Activated gamma-delta T cell (primary cell): ENCODE measurements around the gene COPZ1.
A peak's percentile ranks its signal among the peaks of the same experiment; 100 is the strongest.

Experiments
- DNase-seq: peaks from one replicate; lab custom pipeline; 2025; lab: John Stamatoyannopoulos, UW

COPZ1 gene

DNA sequence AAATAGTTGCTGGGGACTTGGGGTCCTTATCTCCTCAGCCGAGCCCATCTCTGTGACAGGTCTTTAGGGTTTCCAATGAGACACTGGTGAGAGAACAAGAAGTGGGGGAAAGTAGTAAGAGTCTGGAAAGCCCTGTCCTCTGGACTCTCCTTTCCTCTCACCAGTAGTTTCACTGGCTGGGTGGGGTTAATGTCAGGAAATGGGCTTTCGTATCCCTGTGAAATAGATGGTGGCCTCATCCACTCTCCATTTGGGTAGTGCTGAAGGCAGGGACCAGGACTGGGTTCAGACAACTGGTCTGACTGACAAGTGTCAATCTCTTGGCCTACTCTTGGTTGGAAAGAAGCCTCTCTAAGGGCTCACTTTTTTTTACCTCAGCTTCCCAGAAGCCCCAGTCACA, 52.1 kb downstream of the COPZ1 start:
- no peak for DNase-seq

DNA sequence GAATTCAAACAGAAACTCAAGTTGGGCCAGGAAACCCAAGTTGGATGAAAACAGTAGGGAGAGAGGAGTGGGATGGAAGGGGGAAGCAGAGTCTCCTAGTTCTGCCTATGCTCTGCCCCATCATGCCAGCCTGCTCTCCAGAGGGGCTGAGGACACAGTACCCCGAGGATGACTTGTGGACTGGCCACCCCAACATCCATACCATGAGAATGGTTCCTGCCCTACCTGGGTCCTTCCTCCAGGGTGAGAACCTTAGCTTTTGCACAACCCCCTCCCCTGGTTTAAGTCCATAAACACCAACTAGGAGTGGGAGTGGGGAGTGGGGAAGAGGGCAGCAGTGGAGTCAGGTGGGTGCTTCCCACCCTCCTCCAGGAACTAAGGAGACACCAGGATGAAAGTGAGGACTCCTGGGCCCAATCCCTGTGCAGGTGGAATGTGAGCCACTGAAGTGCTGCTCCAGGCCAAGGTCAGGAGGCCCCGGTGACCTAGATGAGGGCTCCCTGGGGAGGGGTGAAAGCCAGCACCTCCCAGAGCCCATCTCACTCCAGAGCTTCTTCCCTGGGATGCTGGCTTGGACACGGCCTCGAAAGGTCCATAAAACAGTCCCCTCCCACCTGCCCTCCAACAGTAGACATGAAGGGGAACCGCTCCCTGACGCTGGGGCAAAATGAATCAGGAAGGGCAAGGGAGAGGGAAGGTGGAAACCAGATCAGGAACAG, 53.0 kb downstream of the COPZ1 start:
- DNase-seq: no peak

DNA sequence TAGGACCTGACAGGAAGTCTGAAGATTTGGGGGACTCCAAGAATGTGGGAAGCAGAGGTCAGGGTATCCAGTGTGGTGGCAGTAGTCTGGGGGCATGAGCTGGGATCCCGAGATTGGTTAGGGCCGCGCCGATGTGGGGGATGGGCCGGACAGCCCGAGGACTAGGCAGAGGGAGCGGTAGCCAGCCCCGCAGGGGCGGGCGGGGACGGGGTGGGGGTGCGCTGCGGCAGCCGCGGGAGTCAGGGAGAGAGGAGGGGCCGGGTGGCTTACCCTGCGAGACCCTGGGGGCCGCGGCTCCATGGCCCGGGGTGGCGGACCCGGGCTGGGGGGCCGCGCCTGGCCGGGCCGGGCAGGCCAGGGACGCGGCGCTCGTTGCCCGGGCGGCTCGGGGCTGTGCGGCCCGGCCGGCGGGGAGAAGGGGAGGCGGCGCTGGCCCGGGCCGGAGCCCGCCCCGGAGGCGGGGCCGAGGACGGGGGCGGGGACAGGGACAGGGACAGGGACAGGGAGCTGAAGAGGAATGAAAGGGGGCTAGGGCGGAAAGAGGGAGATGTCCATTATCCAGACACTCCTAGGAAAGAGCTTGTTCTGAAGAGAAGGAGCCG, 54.0 kb downstream of the COPZ1 start:
- no peak for DNase-seq

DNA sequence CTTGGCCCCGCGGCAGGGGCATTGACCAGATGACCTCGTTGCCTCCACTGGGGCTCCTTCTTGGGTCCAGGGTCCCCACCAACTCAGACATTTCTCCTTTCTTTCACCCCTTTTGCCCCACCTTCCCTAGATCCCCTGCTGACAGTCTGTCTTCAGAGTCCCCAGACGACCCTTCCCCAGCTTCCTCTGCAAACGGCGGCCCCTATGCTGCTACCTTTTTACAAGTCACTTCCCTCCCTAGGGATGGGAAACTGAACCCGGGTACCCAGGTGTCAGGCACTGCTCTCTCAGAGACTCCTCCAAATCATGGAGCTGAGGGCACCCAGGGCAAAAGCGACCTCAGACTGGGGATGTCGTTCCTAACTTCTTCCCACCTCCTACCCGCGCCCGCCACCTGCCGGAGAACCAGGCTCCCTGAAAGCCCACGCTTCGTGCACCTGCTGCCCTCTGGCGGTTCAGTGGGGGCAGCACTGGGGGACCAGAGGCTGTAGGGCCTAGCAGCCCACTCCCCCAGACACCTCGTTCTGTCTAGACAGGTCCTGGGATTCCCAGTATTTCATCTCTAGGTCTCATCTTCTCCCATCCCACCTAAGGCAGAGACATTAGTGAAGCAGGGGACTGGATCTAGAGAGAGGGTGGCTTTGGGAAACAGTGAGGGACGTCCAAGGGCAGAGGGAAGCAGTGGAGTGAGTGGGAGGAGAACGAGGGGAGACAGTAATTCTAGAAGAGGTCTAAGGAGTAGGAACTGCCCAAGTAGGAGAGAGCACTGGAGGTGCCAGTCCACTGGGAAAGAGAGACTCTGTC, 54.7 kb downstream of the COPZ1 start:
- peak; percentile 58 for DNase-seq

DNA sequence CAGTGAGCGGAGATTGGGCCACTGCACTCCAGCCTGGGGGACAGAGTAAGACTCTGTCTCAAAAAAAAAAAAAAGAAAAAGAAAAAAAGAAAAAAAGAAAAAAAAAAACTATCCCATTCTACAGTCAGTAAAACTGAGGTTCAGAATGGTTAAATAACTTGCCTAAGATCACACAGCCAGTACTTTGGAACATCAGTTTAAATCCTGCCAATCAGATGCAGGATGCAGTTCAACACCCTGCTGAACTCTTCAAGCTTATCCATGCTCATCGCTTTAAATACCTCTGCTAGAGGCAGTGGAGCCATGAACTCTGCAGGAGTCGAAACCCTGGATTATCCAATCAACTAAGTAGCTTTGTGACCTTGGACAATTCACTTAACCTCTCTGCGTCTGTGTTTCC, 56.2 kb downstream of the COPZ1 start:
- DNase-seq: no peak

DNA sequence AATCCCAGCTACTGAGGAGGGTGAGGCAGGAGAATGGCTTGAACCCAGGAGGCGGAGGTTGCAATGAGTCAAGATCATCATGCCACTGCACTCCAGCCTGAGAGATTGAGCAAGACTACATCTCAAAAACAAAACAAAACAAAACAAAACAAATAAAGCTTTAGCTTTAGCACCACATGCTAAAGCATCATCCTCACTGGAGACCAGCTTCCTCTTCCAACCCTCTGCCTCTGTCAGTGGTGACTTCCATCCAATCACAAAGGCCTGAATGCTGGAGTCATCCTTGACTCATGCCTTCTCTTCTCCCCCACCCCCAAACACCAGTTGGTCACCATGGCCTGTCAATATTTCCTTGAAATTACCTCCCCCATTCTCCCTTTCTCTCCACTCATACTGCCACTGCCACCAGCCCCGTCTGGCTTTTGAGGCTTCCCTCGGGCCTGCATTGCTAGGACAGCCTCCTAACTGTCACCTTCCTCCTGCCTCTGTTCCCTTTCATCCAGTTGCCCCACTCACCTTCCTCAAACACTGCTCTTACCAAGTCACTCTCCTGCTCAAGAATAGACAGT, 58.2 kb downstream of the COPZ1 start:
- no peak for DNase-seq

DNA sequence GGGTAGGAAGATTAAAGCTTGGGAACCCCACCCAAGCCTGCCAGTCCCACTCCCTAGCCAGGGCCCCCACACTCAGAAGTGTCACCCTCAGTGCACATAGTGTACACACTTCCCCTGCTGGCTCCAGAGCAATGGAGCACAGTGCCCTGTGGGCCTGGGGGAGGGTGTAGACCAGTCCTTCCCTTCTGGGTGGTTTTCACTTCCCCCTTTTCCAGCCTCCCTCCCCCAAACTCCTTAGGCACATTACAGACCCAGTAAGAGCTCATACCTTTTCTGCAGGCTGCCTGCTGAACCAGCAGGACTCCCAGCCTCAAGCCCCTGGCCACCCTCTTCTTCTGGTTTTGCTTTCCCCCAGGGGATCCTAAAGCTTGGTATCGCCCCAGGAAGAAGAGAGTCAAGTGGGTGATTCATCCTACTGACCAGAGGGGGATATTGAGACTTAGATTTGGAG, 59.7 kb downstream of the COPZ1 start, which contains the start of gene ZNF385A:
Gene ZNF385A (minus strand): TSS at position 143 of the 451 bp plus-strand sequence. CDS start 219 bp downstream, outside the sequence.
- DNase-seq: no peak

DNA sequence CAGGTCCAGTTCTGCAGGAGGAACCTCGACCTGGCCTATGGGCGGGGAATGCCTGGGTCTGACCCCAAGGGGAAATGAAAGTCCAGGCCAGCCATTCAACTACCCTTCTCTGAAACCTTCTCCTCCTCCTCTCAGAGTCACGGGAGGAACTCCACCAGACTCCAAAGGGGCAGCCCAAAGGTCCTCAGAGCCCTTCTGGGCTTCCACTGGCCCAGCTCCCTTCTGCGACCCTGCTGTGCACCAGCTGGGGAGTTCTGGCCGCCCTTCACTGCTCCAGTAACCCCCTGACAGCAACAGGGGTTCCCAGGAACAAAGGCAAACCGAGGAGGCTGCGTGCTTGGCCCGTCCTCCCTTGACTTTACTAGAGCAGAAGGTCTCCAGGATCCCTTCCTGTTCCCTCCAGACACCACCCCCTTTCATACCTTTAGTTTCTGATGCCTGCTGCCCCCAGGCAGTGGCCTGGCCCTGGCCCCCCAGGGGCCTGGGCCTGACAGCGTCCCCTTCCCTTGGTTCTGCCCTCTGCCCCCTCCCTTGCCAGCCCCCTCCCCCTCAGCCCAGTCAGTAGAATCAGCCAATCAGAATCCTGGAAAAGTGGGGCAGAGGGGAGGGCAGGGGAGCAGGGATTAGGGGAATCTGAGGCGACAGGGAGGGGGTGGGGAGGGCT, 60.5 kb downstream of the COPZ1 start:
- no peak for DNase-seq

DNA sequence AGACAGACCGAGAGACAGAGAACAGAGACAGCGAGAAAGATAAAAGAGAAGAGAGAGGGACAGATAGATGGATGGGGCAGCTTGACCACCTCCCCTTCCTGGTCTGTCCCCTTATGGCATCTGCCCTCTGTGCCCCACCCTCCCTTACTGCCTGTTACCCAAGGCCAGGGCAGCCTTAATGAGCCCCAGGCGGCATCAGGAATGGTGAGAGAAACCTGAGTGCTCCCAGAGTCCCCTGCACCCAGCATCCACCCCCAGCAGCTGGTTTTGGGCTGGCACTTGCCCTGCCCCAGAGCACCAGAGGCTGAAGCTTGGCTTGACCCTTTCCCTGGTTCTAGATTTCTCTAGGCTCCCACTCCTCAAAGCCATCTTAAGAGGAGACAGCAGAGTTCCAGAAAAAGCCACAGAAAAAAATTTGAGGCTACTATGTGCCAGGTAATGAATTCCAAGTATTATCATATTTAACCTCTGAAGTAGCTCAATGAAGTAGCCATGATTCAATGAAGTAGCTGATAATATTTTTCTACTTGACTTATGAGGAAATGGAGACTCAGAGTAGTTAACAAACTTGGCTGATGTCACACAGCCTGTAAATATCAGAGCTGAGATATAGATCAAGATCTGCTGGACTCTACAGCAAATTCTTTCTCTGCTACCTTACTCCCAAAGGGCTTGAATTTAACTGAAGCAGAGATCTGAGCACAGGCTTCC, 61.6 kb downstream of the COPZ1 start:
- no peak for DNase-seq

DNA sequence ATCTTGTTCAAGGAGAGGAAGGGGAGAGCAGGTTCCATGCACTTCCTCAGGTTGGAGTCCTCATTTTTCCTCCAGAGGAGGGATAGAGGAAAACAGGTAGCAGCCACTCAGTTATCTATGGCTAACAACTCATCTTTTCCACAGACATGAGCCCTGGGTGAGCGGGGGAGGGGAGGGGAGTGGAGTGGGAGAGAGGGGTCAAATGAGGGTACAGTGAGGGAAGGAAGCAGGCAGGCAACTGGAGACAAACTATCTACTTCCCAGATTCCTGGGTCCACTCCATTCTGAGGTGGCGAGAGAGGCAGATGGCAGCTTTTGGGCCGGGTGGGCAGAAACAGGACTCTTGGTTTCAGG, 62.2 kb downstream of the COPZ1 start:
- DNase-seq: no peak

DNA sequence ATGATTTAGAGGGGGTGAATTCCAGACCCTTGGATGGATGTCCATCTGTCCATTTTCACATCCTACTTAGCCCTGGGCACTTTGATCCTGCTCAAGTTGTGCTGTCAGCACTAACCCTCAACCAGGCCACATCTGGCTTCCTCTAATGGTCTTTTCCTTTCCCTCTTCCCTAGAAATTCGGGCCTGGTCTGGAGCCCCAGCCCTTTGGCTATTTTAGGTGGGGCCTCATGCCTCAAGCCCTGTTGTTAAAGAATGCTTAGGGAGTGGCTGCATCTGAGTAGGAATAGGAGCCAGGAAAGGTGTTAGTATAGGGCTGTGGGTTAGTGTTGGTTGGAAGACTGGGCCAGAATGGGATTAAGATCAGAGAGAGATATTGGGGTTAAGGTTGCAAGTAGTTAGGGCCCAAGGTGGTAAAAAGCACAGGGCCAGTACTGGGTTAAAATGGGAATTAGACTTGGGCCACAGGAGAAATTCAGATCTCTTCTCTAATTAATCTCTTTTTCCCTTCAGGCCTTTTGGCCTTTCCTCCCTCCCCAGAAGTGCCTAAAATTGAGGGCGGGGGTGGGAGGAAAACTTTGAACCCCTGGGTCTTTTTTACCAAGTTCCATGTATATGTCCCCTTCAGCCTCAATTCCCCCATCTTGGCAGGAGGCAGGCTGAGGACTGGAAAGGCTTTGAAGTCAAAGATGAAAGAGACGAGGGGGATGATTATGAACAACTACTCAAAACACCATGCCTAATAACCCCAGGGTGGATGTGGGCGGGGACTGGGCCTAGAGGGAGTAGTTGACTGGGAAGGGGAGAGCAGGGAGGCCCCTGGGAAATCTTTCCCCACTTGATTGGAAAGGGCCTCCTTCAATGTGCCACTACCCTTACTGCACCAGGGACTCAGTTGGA, 63.6 kb downstream of the COPZ1 start:
- no peak for DNase-seq

DNA sequence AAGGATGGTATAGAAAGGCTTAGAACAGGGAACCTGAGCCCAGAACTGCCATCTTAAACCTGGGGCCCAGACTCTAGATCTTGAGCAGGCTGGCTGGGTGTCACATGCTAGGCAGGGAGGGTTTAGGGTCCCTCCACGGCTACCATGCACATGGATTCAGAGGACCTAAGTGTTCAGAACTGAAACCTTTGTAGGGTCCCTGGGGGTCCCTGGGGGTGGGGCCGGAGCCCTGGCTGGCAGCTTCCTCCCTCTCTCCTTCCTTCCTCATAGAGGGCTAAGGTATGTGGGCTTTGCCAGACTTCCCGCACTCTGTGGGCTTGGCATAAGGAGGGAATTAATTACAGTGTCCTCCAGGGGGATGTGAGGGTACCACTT, 64.2 kb downstream of the COPZ1 start:
- DNase-seq: no peak

DNA sequence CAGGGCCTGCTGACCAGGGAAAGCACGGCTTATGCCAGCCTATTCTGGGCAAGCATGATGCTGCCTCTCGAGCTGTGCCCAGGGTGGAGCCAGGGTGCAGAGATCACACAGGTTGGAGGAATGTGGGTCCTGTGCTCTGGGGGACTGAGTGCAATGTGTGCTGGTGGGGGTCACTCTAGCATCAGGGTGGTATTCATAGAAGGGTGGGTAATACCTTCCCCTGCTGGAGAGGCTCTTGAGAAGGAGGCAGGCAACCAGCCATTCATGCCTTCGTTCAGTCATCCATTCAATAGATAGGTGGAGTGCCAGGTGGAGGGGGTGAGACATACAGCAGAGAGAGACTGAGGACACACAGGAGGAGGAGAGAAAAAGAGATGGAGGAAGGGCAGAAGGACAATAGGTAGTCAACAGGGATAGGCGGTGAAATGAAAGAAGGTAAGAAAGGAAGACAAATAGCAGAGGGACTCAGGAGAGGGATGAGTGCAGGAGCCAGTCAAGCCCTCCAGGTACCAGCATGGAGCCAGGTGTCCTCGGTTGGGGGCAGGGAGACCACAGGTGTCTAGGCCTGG, 64.8 kb downstream of the COPZ1 start:
- no peak for DNase-seq

DNA sequence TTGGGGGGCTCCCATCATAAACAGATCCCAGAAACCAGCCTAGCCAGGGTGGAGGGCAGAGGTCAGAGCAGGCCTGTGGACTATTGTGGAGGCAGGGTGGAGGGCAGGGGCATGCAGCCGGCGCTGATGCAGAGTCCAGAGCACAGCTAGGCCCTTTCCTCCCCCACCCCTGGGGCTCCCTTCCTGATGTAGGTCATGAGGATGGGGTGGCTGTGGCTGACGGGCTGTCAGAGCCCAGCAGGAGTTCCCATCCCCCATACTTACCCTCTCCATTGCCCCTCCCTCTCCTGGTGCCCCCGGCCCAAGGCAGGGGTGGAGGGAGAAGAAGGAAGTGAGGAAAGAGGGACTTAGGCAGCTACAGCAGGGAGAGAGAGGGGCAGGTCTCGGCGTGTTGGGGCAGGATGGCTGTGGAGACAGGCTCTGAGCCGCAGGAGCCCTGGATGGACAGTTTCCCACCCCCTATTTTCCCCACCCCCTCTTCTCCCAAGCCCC, 65.3 kb downstream of the COPZ1 start:
- DNase-seq: no peak

DNA sequence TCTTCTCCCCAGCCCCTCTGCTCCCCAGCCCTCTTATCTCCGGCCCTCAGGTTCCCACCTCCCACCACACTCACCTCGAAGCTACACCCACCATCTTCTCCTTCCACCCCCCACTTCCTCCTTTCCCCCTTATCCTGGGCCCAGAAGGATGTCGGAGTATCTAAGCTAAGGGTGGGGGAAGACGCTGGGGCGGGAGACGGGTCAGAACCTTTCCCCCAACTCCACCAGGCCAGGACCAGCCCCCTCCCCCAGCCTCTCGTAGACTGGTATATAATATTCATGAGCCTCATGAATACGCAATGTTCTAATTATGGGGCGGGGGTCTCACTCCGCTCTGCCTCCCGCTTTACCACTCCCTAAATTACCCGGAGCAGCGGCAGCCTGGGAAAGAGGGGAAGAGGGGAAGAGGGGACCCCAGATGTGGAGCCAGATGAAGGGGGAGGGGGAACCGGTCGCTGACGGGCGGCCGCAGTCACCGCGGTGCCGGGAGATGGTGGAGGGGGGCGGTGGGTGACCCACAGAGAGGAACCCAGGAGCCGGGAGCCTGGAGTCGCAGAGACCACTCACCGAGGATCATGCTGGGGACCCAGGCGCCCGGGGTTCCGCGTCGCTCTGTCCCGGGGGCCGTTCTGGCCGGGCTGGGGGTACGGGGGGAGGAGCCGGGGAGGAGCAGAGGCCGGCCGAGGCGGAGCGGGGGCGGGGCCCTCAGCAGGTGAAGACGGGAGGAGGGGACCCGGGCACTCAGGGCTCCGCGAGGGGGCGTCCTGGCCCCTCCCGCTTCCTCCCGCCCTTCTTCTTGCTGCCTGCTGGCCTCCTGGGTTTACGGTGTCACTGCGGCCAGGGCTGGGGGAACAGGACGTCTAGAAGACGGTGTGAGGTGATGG, 66.0 kb downstream of the COPZ1 start:
- peak; percentile 57 for DNase-seq

DNA sequence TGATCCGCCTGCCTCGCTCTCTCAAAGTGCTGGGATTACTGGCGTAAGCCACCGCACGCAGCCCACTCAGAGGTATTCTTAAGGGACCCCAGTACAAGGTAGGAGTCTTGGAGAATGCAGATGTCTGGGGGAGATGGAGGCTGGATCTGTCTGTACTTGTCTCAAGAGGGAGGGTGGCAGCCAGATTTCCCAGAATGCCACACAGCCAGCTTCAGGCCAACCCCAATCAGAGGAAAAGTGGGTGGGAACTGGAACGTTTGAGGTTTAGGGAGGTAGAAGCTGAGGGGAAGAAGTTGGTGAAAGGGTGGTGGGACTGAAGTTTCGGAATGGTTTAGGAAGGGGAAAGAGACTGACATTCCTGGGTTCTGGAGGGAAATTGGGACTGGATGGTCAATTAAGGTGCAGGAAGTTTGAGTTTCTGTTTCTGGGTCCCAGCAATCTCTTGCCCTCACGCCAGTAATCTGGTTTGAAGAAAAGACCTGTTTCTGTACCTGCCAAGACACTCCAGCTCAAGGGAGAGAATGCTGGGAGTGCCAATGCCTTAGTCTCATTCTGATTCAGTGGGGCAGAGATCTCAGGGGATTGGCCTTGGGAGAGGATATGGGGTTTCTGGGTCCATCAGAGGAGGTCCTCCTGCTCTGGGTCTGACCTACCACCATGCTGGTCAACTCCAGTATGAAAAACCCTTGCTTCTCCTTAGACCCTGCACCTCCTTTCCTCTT, 67.7 kb downstream of the COPZ1 start:
- DNase-seq: no peak

DNA sequence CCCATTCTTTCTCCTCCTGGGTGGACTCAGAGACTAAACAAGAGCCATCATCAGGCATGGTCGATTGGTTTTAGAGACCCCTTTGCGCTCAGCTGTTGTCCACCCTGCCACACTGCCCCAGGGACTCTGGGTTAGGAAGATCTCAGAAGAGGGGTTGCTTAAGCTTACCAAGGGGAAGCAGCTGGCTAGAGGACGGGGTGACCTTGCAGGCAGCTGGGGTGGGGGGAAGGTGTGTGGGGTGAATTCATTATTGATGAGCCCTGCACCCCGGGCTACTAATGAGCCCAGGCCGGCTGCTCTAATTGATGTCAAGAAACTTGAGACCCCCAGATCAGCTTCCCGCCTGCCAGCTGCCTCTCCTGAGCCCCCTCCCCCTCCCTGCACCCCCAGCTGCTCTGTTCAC, 68.3 kb downstream of the COPZ1 start:
- no peak for DNase-seq

DNA sequence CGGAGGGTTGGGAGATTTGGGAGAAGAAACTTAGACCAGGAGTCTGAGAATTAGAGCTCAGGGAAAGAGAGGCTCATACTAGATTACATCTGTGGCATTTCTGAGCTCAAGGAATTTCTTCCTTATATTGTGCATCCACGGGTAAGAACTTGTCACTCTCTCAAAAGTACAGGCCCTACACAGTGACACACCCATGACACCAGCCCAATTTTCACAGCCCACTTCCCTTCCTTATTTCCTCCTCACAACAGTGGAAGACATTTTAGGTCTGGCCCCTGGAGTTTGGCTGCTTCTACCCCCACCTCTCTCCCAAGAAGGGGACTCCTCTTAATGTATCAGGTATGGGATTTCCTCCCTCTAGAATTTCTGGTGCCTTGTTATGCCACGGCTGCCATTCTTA, 68.8 kb downstream of the COPZ1 start:
- no peak for DNase-seq
